Stromal cell of bone marrow (primary cell): Measurements from ENCODE around the gene HLA-DOA.

ENCODE experiments used
- DNase-seq: peaks from one replicate; pipeline ENCODE4 v3.0.0-alpha.2; 2012; ENCODE audit warnings: low read depth

The HLA-DOA gene

DNA sequence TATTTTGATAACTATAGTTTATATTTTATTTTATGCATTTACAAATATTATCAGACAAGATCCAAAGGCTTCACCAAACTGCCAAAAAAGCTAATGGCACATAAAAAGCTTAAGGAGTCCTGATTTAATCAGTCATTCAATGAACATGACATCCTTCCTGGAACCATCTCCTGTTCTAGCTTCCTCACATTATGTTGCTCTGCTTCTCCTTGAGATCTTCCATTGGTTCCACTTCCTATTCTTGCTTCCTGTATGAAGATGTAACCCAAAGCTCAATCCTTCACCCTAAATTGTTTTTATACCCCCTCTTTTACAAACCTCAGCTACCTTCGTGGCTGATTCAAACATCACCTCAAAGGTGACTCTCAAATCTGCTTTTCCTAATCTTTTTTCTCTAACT, 45.5 kb downstream of the HLA-DOA start:
- no peak for DNase-seq

GRCh38 chr6:32962213-32962826, 47.1 kb downstream of the HLA-DOA start:
- DNase-seq, result no peak

GRCh38 chr6:32960563-32960962, 48.8 kb downstream of the HLA-DOA start:
- no peak for DNase-seq

DNA sequence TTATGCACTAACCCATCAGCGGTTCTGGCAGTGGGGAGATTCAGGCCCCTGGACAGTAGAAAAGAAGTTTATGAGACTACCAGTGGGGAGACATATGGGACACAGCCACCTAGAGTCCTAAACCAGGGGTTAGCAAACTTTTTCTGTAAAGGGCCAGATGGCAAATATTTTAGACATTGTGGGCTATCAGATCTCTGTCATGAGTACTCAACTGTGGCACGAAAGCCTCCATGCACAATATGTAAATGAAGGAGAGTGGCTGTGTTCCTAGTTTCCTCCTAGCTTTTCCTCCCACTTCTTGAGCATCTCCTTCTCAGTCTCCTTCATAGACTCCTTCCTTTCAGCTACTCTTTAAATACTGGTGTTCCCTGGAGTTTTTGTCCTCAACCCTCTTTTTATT, 53.2 kb downstream of the HLA-DOA start:
- no peak for DNase-seq

DNA sequence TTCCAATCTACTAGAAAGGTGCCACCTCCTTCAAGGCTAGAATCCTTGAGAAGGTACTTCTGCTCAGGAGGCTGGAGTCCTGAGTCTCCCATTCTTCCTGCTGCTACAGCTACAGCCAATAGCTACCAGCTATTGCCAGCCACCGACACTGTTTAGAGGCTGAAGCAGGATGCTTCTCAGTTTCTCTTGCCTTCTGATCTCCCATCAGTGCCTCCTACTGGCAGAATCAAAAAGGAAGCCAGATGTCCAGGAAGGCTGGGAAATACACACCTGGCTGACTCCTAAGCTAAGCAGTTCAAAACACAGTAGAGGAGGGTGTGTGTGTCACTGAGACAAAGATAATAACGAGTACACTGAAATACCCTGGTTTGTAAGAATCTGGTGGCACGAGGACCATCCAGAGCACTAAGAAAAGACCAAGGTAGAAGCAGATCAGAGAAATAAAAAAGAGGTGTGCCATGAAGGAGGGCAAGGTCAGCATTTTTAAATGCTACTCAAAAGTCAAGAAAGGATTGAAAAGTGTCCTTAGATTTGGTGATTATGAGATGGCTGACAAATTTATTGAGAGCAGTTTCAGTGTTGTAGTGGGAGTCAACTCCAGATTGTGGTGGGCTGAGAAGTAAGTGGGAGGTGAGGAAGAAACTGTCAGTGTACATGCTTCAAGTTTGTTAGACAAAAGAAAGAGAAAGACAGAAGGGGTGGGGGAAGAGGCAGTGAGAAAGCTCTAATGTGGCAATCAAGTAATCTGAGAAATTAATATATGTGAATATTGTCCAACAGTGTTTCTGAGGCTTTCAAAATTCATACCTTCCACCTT, 54.2 kb downstream of the HLA-DOA start:
- no peak for DNase-seq

GRCh38 chr6:32954267-32954666, 55.1 kb downstream of the HLA-DOA start:
- DNase-seq, result no peak
